Astrocyte (in vitro differentiated cells and primary cell): ENCODE results near the gene PUS10. TPM values are rescaled to one million over a fixed set of nuclear protein-coding genes. Genes with fewer than 3 reads are reported as not detected.

Experiments
- DNase-seq: peaks from one replicate; pipeline ENCODE4 v3.0.0-alpha.2; 2010; ENCODE audit warnings: low read depth
- FAIRE-seq: peaks from 2 replicates; lab custom pipeline; 2011; peaks lifted over from hg19 to GRCh38; lab: Jason Lieb, UNC
- H2AFZ ChIP-seq: 2 replicates; pipeline ENCODE4 v1.6.0; 2012; ENCODE audit warnings: low read depth, low read length, inconsistent platforms
- H3K27ac ChIP-seq: 2 replicates; pipeline ENCODE4 v1.5.1; 2011; ENCODE audit warnings: low read depth, low read length, inconsistent platforms
- H3K27me3 ChIP-seq: 2 replicates; pipeline ENCODE4 v1.6.0; 2011; ENCODE audit warnings: low read length, inconsistent platforms; ENCODE audit not compliant: insufficient read depth
- H3K36me3 ChIP-seq: 2 replicates; pipeline ENCODE4 v1.5.1; 2011; ENCODE audit warnings: low read length, inconsistent platforms; ENCODE audit not compliant: insufficient read depth
- H3K4me1 ChIP-seq: 2 replicates; pipeline ENCODE4 v1.5.1; 2011; ENCODE audit warnings: low read length, inconsistent platforms; ENCODE audit not compliant: insufficient read depth
- H3K4me2 ChIP-seq: 2 replicates; pipeline ENCODE4 v1.6.0; 2012; ENCODE audit warnings: low read length, inconsistent platforms
- H3K4me3 ChIP-seq: 2 replicates; pipeline ENCODE4 v1.5.1; 2011; ENCODE audit warnings: low read depth, mild to moderate bottlenecking, low read length, inconsistent platforms; ENCODE audit not compliant: insufficient read depth
- H3K79me2 ChIP-seq: 2 replicates; pipeline ENCODE4 v1.6.0; 2012; ENCODE audit warnings: mild to moderate bottlenecking, low read length, inconsistent platforms; ENCODE audit not compliant: insufficient read depth
- H3K9ac ChIP-seq: 2 replicates; pipeline ENCODE4 v1.6.0; 2012; ENCODE audit warnings: mild to moderate bottlenecking, low read length, inconsistent platforms
- H3K9me3 ChIP-seq: 2 replicates; pipeline ENCODE4 v1.5.1; 2012; ENCODE audit warnings: low read depth, mild to moderate bottlenecking, low read length, inconsistent platforms; ENCODE audit not compliant: insufficient read depth
- H4K20me1 ChIP-seq: 2 replicates; pipeline ENCODE4 v1.6.0; 2012; ENCODE audit warnings: low read length, inconsistent platforms; ENCODE audit not compliant: insufficient read depth
- H3K27ac Mint-ChIP-seq: one replicate; pipeline ENCODE4 v1.8.0; 2021; ENCODE audit warnings: mild to moderate bottlenecking, mixed read lengths; ENCODE audit not compliant: unreplicated experiment
- H3K27me3 Mint-ChIP-seq: one replicate; pipeline ENCODE4 v1.8.0; 2021; ENCODE audit warnings: low read depth, mixed read lengths; ENCODE audit not compliant: unreplicated experiment
- H3K36me3 Mint-ChIP-seq: one replicate; pipeline ENCODE4 v1.8.0; 2021; ENCODE audit warnings: low read depth, mixed read lengths; ENCODE audit not compliant: unreplicated experiment
- H3K4me1 Mint-ChIP-seq: one replicate; pipeline ENCODE4 v1.8.0; 2021; ENCODE audit warnings: low read depth, mixed read lengths; ENCODE audit not compliant: unreplicated experiment
- H3K4me3 Mint-ChIP-seq: one replicate; pipeline ENCODE4 v1.8.0; 2021; ENCODE audit warnings: mild to moderate bottlenecking, moderate library complexity, mixed read lengths; ENCODE audit not compliant: unreplicated experiment
- H3K9me3 Mint-ChIP-seq: one replicate; pipeline ENCODE4 v1.8.0; 2021; ENCODE audit warnings: mild to moderate bottlenecking, mixed read lengths; ENCODE audit not compliant: unreplicated experiment
- CTCF ChIP-seq: IDR thresholded peaks from 2 replicates; pipeline ENCODE4 v1.5.1; 2011; ENCODE audit warnings: low read depth, mild to moderate bottlenecking, inconsistent platforms, low read length, moderate library complexity; ENCODE audit not compliant: insufficient read depth
- EZH2 ChIP-seq: IDR thresholded peaks from 2 replicates; pipeline ENCODE4 v1.6.1; 2012; ENCODE audit warnings: mild to moderate bottlenecking, low read length, inconsistent platforms; ENCODE audit not compliant: insufficient read depth
- total RNA-seq: library from RNA; stranded (reverse); gene quantifications from 2 replicates; pipeline ENCODE4 v1.2.1, GENCODE V29; 2021

PUS10 gene
- total RNA-seq, 1 donor from 2014 or later = 7.7 TPM

GRCh38 chr2:61059382-61059781 lies 41.3 kb upstream of the PUS10 start:
- no peaks in the 10 kb centered on the region for H3K27me3 ChIP-seq
- FAIRE-seq = no peak

GRCh38 chr2:61057562-61057961 lies 39.5 kb upstream of the PUS10 start:
- no peak overlapping the region for H3K4me3 ChIP-seq
- H3K9ac ChIP-seq = no peak overlapping the region
- no peak for FAIRE-seq
- Mint-ChIP-seq H3K27me3 (no peaks in the 10 kb centered on the region), H3K9me3 (no peaks in the 10 kb centered on the region), H3K27ac (no peak overlapping the region), H3K36me3 (peaks cover 5% of the 10 kb centered on the region), H3K4me1 (no peaks in the 10 kb centered on the region), H3K4me3 (no peak overlapping the region)
- no peak for TF ChIP-seq CTCF
- no peak for TF ChIP-seq EZH2
- no peak overlapping the region for H3K27ac ChIP-seq
- no peak overlapping the region for H2AFZ ChIP-seq
- no peak overlapping the region for H3K4me2 ChIP-seq
- no peaks in the 10 kb centered on the region for H3K36me3 ChIP-seq
- H3K79me2 ChIP-seq = no peaks in the 10 kb centered on the region
- no peak for DNase-seq
- H3K4me1 ChIP-seq = no peaks in the 10 kb centered on the region
- no peaks in the 10 kb centered on the region for H3K9me3 ChIP-seq
- H3K27me3 ChIP-seq = no peaks in the 10 kb centered on the region
- no peaks in the 10 kb centered on the region for H4K20me1 ChIP-seq

More at GRCh38 chr2:61059382-61059781, 41.3 kb upstream of the PUS10 start:
- no peak overlapping the region for H3K4me3 ChIP-seq
- H3K27me3 Mint-ChIP-seq = no peaks in the 10 kb centered on the region
- H3K27ac Mint-ChIP-seq = no peak overlapping the region
- no peak overlapping the region for H2AFZ ChIP-seq
- peaks cover 5% of the 10 kb centered on the region for H3K36me3 Mint-ChIP-seq
- H3K9ac ChIP-seq = no peak overlapping the region
- no peak for DNase-seq
- no peaks in the 10 kb centered on the region for H3K79me2 ChIP-seq
- H3K4me2 ChIP-seq = no peak overlapping the region
- H3K27ac ChIP-seq = no peak overlapping the region
- H3K9me3 Mint-ChIP-seq = no peaks in the 10 kb centered on the region
- no peak overlapping the region for H3K4me3 Mint-ChIP-seq
- H3K36me3 ChIP-seq = no peaks in the 10 kb centered on the region
- no peak for TF ChIP-seq EZH2
- TF ChIP-seq CTCF = no peak
- H3K4me1 Mint-ChIP-seq = no peaks in the 10 kb centered on the region
- H3K4me1 ChIP-seq = no peaks in the 10 kb centered on the region
- H4K20me1 ChIP-seq = no peaks in the 10 kb centered on the region
- no peaks in the 10 kb centered on the region for H3K9me3 ChIP-seq

- H3K27me3 Mint-ChIP-seq = no peaks in the 10 kb centered on the region
- peaks cover 4% of the 10 kb centered on the region for H3K36me3 Mint-ChIP-seq
- FAIRE-seq (no peak), DNase-seq (no peak)
- no peaks in the 10 kb centered on the region for H3K9me3 ChIP-seq
- no peak overlapping the region for H3K4me3 ChIP-seq
- H3K36me3 ChIP-seq = no peaks in the 10 kb centered on the region
- H3K27me3 ChIP-seq = no peaks in the 10 kb centered on the region
- no peaks in the 10 kb centered on the region for H4K20me1 ChIP-seq
- no peak overlapping the region for H3K9ac ChIP-seq
- no peaks in the 10 kb centered on the region for H3K79me2 ChIP-seq
- H3K27ac Mint-ChIP-seq = no peak overlapping the region
- no peak overlapping the region for H3K4me3 Mint-ChIP-seq
- no peaks in the 10 kb centered on the region for H3K4me1 Mint-ChIP-seq
- H3K4me1 ChIP-seq = no peaks in the 10 kb centered on the region
- no peak overlapping the region for H3K4me2 ChIP-seq
- no peaks in the 10 kb centered on the region for H3K9me3 Mint-ChIP-seq
- TF ChIP-seq EZH2 (no peak), CTCF (no peak)
- H3K27ac ChIP-seq = no peak overlapping the region
- H2AFZ ChIP-seq = no peak overlapping the region
Observed at GRCh38 chr2:61055557-61055956, 37.5 kb upstream of the PUS10 start.
